Mucosa of stomach (tissue), 1 donor: ENCODE data around the gene MFN2.
"Not testable (repeated sequence)": the region's sequence is repeated elsewhere in the genome, so short reads cannot be mapped to it uniquely, and the experiment has no call there.

Experiments
- H3K27me3 ChIP-seq: one replicate; pipeline ENCODE4 v1.7.0; 2013; ENCODE audit warnings: mild to moderate bottlenecking, low read length; ENCODE audit not compliant: control insufficient read depth, insufficient read depth
- H3K36me3 ChIP-seq: one replicate; pipeline ENCODE4 v1.7.0; 2013; ENCODE audit warnings: low read length; ENCODE audit not compliant: control insufficient read depth, insufficient read depth
- H3K4me1 ChIP-seq: one replicate; pipeline ENCODE4 v1.7.0; 2013; ENCODE audit warnings: mild to moderate bottlenecking, low read length; ENCODE audit not compliant: control insufficient read depth, insufficient read depth
- H3K4me3 ChIP-seq: one replicate; pipeline ENCODE4 v1.7.0; 2013; ENCODE audit warnings: low read length
- H3K9ac ChIP-seq: one replicate; pipeline ENCODE4 v1.7.0; 2013; ENCODE audit warnings: mild to moderate bottlenecking, low read length, moderate library complexity
- H3K9me3 ChIP-seq: one replicate; pipeline ENCODE4 v1.7.0; 2013; ENCODE audit warnings: mild to moderate bottlenecking, low read length, moderate library complexity; ENCODE audit not compliant: control insufficient read depth
- donor health status: Pancreatic carcinoma.

The MFN2 gene

DNA sequence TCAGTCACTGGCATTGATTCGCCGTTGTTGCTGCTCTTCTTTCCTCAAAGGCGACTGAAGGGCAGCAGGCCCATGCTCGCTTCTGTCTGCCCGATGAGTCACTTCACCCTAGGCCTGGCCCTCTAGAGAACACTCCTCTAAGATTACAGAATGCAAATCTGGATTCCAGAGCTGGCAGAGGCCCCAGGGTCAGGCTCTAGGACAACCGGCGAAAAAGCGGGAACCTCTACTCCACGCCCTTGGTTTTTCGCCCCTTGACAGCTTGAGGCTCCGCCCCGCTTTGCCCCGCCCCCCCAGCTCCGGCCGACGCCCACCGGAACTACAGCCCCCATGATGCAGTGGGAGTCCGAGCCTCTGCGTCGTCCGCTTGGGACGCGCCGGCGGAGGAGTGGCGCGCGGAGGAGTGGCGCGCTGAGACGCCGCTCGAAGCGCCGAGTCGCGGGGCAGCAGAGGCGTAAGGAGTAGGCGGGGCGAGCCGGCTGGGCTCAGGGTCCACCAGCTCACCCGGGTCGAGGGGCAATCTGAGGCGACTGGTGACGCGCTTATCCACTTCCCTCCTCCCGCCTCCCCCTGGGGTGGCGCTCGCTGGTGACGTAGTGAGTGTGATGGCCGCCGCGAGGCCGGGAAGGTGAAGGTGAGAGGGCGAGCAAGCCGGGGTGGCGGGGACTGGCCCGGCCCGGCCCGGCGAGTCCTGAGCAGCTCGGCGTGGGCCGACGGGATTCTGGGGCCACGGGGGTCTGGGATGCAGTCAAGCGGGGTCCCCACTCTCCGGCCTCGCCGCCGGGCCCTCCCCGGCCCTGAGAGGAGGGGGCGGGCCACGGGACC lies at the start of gene MFN2:
Gene MFN2 (plus strand): TSS at position 594 of the 825 bp plus-strand sequence. CDS start 8,725 bp downstream, outside the sequence.
- Histone ChIP-seq H3K27me3 (no peaks in the 10 kb centered on the region), H3K4me3 (peak within 1 kb of the TSS; percentile 62), H3K9me3 (no peaks in the 10 kb centered on the region), H3K9ac (peak within 1 kb of the TSS; percentile 94), H3K36me3 (no peaks in the 10 kb centered on the region), H3K4me1 (peaks cover 40% of the 10 kb centered on the region)

DNA sequence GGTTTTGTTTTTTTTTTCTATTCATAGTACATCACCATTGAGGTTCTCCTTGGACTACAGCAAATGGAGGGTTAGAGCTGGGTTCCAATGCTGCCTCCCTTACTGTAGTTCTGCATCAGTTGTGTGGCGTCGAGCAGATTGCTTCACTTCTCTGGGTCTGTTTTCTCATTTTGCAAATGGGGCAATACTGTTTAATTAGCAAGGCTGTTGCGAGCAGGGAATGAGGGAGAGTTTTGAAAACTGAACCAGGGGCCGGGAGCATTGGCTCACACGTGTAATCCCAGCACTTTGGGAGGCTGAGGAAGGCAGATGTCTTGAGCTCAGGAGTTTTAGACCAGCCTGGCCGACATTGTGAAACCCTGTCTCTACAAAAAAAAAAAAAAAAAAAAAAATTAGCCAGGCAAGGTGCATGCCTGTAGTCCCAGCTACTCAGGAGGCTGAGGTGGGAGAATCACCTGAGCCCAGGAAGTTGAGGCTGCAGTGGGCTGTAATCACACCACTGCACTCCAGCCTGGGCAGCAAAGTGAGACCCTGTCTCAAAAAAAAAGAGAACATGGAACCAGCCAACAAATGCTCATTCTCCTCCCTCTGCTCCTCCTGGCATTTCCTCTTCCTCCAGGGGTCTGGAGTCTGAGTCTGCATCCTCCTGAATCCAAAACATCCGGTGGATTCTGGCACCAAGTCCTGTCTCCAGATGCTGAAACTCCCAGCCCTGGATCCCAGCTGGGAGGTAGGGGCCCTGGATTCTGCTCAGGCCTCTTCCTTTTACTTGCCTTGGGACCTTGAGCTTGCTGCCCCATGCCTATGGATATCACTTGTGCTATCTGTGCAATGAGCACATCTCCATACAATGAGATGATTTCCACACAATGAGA lies 49.4 kb upstream of the MFN2 start:
- peaks cover 16% of the 10 kb centered on the region for H3K4me1 ChIP-seq
- H3K4me3 ChIP-seq: no peak overlapping the region
- H3K27me3 ChIP-seq: no peaks in the 10 kb centered on the region
- H3K9ac ChIP-seq: no peak overlapping the region
- H3K36me3 ChIP-seq: no peaks in the 10 kb centered on the region
- no peaks in the 10 kb centered on the region for H3K9me3 ChIP-seq

DNA sequence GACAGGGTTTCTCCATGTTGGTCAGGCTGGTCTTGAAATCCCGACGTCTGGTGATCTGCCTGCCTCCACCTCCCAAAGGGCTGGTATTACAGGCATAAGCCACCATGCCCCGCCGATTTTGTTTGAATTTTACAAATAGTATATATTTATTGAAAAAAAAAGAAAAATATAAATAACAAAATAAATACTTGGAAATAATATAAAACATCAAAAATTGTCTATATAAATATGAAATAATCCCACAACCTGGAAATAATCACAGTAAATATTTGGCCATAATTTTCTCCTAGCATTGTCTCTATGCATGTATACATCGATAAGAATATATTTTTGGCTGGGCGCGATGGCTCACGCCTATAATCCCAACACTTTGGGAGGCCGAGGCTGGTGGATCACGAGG lies 48.4 kb upstream of the MFN2 start:
- Histone ChIP-seq H3K27me3 (no peaks in the 10 kb centered on the region), H3K4me3 (no peak overlapping the region), H3K9me3 (no peaks in the 10 kb centered on the region), H3K36me3 (no peaks in the 10 kb centered on the region), H3K9ac (no peak overlapping the region), H3K4me1 (peaks cover 16% of the 10 kb centered on the region)

DNA sequence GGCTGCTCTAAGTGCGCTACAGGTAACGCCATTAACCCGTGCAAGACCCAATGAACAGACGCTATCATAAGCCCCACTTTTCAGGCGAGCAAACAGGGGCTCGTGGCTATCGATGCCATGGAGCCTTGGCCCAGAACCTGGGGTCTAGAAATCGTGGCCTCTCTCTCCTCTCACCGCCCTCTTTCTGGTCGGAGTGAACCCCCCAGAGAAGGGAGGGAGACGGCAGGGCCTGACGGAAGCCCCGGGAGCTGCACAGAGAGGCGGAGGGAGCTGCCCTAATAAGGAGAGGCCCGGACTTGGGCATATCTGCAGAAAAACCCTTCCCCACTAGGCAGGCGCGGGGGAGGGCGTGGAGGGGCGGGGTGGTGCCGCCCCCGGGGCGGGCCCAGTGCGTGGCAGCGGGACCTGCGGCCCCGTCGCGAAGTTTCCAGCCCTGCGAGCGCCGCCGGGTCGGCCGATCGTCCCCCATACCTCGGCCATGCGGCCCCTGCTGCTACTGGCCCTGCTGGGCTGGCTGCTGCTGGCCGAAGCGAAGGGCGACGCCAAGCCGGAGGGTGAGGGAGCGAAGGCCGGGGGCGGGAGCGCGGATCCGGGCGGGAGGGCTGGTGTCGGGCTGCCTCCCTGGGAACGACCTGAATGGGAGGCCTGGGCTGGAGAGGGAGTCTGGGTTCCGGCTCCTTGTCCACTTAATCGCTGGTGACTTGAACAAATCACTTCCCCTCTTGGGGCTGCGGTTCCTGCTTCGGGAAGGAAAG lies 45.8 kb upstream of the MFN2 start, which contains the start of gene PLOD1:
Gene PLOD1 (plus strand): TSS at position 416 of the 755 bp plus-strand sequence. CDS start 63 bp downstream, at position 479.
- no peaks in the 10 kb centered on the region for H3K27me3 ChIP-seq
- peak within 1 kb of the TSS; percentile 77 for H3K4me3 ChIP-seq
- H3K4me1 ChIP-seq: peaks cover 16% of the 10 kb centered on the region
- no peaks in the 10 kb centered on the region for H3K9me3 ChIP-seq
- H3K36me3 ChIP-seq: no peaks in the 10 kb centered on the region
- H3K9ac ChIP-seq: peak within 1 kb of the TSS; percentile 87

DNA sequence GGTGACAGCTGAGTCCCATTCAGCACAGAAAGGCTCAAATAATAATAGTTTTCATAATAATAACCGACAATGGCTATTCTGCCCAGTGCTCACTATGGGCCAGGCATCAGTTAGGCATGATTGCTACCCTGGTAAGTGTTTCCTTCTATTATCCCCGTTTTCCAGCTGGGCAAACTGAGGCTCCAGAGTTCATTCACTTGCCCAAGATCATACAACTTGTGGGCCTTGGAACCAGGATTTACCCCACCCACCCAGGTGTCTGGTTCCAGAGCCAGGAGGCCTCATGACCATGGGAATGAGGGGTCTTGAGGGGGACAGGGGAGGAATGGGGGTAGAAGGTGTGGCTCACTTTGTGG lies 45.2 kb upstream of the MFN2 start:
- Histone ChIP-seq H3K27me3 (no peaks in the 10 kb centered on the region), H3K4me3 (peak overlapping the region; percentile 77), H3K36me3 (no peaks in the 10 kb centered on the region), H3K4me1 (peaks cover 12% of the 10 kb centered on the region), H3K9me3 (no peaks in the 10 kb centered on the region), H3K9ac (peak overlapping the region; percentile 87)

DNA sequence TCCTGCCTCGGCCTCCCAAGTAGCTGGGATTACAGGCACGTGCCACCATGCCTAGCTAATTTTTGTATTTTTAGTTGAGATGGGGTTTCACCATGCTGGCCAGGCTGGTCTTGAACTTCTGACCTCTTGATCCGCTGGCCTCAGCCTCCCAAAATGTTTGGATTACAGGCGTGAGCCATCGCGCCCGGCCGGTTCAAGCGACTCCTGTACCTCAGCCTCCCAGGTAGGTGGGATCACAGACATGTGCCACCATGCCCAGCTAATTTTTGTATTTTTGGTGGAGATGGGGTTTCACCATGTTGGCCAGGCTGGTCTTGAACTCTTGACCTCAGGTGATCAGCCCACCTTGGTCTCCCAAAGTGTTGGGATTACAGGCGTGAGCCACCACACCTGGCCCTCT lies 44.5 kb upstream of the MFN2 start:
- peaks cover 15% of the 10 kb centered on the region for H3K4me1 ChIP-seq
- not testable (repeated sequence) for H3K27me3 ChIP-seq, H3K9ac ChIP-seq, H3K4me3 ChIP-seq, H3K36me3 ChIP-seq, H3K9me3 ChIP-seq

DNA sequence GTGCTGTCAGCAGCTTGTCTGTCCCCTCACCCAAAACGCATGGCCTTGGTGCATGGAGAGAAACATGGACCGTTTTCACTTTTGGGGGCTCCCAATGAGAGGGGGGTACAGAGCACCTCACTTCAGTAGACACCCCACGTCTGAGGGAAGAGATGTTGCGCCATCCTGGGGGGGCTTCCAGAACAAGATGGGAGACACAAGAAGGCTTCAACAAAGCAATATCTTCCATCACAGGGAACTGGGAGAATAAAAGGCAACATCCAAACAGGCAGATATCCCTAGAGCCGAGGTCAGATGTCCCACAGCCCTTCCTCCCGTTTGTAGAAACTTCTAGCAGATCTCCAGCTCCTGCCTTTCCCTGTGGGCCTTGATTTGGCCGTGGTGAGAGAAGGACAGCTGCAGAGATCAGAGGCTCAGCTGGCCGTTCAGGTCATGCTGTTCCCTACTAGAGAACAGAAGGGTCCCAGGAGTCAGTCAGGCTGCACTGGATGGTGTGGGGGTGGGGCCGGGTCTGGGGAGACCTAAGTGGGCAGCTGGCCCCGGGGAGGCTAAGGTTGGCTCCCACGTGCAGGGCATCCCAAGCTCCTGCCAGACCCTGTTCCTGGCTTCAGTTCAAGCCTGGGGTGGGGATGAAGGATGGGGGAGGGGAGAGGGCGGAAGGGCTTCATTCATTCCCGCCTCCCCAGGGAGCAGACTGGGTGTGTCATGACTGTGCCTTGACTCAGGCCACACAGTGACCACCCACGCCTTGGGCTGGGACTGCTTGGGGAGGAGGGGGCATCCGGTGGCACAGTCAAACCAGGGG lies 41.3 kb upstream of the MFN2 start:
- H3K4me1 ChIP-seq: peaks cover 15% of the 10 kb centered on the region
- H3K9ac ChIP-seq: no peak overlapping the region
- H3K36me3 ChIP-seq: no peaks in the 10 kb centered on the region
- H3K27me3 ChIP-seq: no peaks in the 10 kb centered on the region
- H3K9me3 ChIP-seq: no peaks in the 10 kb centered on the region
- no peak overlapping the region for H3K4me3 ChIP-seq

DNA sequence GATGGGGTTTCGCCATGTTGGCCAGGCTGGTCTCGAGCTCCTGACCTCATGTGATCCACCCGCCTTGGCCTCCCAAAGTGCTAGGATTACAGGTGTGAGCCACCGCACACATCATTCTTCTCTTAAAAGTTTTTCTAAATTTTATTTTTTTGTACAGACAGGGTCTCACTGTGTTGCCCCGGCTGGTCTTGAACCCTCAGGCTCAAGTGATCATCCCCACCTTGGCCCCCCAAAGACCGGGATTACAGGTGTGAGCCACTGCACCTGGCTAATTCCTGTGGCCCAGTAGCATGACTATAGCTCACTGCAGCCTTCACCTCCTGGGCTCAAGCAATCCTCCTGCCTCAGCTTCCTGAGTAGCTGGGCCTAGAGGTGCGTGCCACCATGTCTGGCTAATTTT lies 40.5 kb upstream of the MFN2 start:
- not testable (repeated sequence) for H3K9me3 ChIP-seq, H3K36me3 ChIP-seq, H3K9ac ChIP-seq, H3K4me1 ChIP-seq, H3K27me3 ChIP-seq, H3K4me3 ChIP-seq

DNA sequence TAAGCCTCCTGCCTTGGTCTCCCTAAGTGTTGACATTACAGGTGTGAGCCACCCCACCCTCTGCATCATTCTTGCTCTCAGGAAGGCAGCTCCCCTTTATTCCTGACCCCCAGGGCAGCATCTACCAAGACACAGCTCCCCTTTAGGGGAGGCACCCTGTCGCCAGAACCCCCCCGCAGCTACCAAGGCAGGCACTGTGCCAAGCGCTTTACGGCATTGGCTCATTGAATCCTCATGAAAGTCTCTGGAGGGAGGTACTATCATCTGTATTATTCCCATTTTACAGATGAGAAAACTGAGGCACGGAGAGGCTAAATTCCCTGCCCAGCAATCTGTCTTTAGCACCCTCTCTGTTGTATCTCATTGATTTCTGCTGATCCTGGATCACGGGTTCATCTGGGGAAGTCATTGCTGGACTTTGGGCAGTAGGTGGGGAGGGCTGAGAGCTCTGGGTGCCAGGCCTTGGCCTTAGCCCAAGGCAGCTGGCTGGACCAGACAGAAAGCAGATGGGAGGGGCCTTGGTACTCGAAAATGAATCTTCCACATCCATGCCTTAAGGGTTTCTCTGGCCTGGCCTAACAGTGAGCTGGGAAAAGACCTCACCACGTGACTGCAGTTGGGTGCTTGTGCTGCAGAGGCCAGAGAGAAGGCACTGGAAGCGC lies 39.9 kb upstream of the MFN2 start:
- no peaks in the 10 kb centered on the region for H3K27me3 ChIP-seq
- H3K36me3 ChIP-seq: no peaks in the 10 kb centered on the region

DNA sequence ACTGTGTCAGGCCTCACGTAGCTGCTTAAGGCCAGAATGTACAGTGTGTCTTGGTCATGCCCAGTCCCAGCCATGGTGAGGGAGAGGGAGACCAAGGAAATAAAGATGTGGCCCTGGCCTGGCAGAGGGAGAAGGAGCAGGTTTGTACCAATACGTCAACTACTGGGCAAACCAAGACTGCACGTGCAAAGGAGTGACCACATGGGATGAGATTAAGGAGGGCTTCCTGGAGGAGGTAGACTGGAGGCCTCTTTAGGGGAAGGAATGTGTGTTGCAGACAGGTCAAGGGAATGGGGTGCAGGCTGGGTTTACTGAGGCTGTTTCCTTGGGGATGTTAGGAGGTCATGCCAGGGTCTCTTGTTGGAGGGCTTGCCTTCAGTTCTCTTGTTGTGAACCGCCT lies 38.0 kb upstream of the MFN2 start:
- no peak overlapping the region for H3K4me3 ChIP-seq
- H3K9me3 ChIP-seq: no peaks in the 10 kb centered on the region
- no peaks in the 10 kb centered on the region for H3K27me3 ChIP-seq
- H3K9ac ChIP-seq: no peak overlapping the region
- H3K36me3 ChIP-seq: no peaks in the 10 kb centered on the region
- H3K4me1 ChIP-seq: peaks cover 5% of the 10 kb centered on the region

More for the DNA sequence above, 39.9 kb upstream of the MFN2 start:
- Histone ChIP-seq H3K4me1 (peaks cover 5% of the 10 kb centered on the region), H3K9ac (no peak overlapping the region), H3K4me3 (no peak overlapping the region), H3K9me3 (no peaks in the 10 kb centered on the region)

DNA sequence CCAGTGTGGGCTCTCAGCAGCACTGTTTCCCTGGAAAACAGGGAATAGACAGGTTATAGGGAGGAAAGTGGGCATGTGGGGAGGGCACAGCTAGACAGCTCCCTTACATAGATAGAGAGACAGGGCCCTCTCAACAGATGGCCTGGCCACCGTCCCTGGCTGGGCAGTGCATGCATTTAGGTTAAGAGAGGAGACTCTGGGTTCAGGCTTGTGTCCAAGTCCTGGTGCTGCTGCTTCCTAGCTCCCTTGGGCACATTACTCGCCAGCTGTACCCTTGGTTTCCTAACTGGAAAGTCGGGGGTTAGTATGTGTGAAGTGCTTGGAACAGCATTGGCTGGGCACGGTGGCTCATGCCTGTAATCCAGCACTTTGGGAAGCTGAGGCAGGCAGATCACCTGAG lies 36.6 kb upstream of the MFN2 start:
- Histone ChIP-seq H3K36me3 (no peaks in the 10 kb centered on the region), H3K27me3 (no peaks in the 10 kb centered on the region), H3K9me3 (no peaks in the 10 kb centered on the region), H3K4me3 (no peak overlapping the region), H3K4me1 (peaks cover 5% of the 10 kb centered on the region), H3K9ac (no peak overlapping the region)
